HG03108 (cell line): ENCODE results near the gene NUSAP1.
A peak's percentile ranks its signal among the peaks of the same experiment; 100 is the strongest.
"Not testable (repeated sequence)": the region's sequence is repeated elsewhere in the genome, so short reads cannot be mapped to it uniquely, and the experiment has no call there.

Source experiments
- ATAC-seq: cut with Tn5 transposase; IDR thresholded peaks from one replicate; pipeline ENCODE4 v1.9.1; 2021; ENCODE audit warnings: moderate library complexity; ENCODE audit not compliant: unreplicated experiment

Gene NUSAP1

GRCh38 chr15:41332194-41333025 lies at the start of gene NUSAP1, which contains the start of gene OIP5:
NUSAP1 (plus strand) TSS chr15:41332881; CDS start chr15:41332958, 77 bp downstream.
OIP5 (minus strand) TSS chr15:41332591; CDS start chr15:41332561, 30 bp downstream.
- peak; percentile 90 for ATAC-seq

GRCh38 chr15:41282980-41283652 lies 49.6 kb upstream of the NUSAP1 start:
- not testable (repeated sequence) for ATAC-seq

- peak; percentile 92 for ATAC-seq
Observed at GRCh38 chr15:41283653-41284426, 48.8 kb upstream of the NUSAP1 start.

GRCh38 chr15:41284427-41285177 lies 48.1 kb upstream of the NUSAP1 start:
- ATAC-seq: no peak

GRCh38 chr15:41285285-41285684 lies 47.4 kb upstream of the NUSAP1 start:
- no peak for ATAC-seq

DNA sequence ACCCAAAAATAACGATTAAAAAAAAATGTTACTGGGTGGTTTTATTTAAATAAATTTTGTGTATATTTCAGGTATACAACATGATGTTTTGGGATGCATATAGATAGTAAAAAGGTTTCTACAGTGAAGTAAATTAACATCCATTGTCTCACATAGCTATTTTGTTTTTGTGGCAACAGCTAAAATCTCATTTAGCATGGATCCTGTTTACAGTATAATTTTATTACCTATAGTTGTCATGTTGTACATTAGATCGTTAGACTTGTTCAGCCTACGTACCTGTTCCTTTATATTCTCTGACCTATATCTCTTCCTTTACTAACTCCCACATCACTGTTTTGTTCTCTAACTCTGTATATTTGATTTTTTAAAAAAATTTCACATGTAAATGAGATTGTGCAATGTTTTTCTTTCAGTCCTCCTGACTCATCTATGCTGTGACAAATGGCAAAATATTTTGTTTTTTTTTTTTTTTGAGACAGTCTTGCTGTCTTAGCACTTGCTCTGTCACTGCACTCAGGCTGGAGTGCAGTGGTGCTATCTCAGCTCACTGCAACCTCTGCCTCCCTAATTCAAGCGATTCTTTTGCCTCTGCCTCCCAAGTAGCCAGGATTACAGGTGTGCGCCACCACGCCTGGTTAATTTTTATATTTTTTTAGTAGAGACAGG lies 45.9 kb upstream of the NUSAP1 start:
- ATAC-seq: no peak

- ATAC-seq: no peak
Observed at GRCh38 chr15:41288464-41288863, 44.2 kb upstream of the NUSAP1 start.

DNA sequence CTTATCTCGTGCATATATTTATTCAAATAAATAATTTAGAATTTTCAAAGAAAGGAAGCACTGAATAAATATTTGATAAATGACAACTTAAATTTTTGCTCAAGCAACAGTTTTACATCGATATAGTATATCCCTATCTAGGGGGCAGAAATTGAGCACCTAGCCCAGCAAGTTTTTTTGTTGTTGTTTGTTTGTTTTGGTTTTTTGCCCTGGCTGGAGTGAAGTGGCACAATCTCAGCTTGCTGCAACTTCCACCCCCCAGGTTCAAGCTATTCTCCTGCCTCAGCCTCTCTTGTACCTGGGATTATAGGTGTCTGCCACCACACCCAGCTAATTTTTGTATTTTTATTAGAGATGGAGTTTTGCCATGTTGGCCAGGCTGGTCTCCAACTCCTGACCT lies 42.7 kb upstream of the NUSAP1 start:
- ATAC-seq: no peak

DNA sequence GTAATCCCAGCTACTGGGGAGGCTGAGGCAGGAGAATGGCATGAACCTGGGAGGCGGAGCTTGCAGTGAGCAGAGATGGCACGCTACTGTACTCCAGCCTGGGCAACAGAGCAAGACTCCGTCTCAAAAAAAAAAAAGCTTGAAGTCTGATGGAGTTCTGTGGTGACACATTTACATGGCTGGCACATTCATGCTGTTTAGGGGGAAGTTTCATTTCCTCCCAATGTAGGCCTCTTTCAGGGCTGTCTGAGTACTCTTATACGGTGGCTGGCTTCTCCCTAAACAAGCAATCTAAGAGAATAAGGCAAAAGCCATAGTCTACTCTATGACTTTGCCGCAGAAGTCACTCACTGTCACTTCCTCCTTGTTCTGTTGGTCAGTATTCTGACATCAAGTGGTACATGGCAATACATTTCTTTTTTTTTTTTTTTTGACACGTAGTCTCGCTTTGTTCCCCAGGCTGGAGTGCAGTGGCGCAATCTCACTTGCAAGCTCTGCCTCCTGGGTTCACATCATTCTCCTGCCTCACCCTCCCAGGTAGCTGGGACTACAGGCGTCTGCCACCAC lies 41.5 kb upstream of the NUSAP1 start:
- ATAC-seq: peak; percentile 78

DNA sequence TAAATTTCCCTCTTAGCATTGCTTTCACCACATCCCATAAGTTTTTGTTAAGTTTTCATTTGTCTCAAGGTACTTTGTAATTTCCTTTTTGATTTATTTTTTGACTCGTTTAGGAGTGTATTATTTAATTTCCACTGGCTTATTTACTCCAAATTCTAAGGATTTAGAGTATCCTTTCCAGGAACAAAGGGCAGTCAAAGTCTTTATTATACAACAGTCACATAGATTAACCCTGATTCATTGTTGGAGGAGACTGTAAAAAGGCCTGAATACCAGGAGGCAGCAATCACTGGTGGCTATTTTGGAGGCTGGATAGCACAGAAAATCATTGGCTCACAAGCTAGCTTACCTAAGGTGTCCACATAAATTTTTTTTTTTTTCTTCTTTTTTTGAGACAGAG lies 40.2 kb upstream of the NUSAP1 start:
- no peak for ATAC-seq

DNA sequence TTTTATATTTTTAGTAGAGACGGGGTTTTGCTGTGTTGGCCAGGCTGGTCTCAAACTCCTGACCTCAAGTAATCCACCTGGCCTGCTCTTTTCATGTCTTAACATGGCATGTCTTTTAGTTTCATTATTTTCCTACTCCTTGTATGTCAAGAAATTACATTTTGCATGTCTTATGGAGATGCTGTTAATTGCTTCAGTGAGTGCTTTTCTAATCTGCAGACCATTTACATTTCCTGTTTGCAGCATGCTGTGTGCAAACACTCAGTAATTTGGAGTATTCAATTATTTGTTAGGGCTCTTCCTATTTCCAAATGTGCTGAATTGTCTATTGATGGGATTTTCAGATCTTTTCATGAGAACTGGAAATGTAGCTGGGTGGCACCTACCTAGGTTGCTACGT lies 31.5 kb upstream of the NUSAP1 start:
- ATAC-seq: not testable (repeated sequence)

DNA sequence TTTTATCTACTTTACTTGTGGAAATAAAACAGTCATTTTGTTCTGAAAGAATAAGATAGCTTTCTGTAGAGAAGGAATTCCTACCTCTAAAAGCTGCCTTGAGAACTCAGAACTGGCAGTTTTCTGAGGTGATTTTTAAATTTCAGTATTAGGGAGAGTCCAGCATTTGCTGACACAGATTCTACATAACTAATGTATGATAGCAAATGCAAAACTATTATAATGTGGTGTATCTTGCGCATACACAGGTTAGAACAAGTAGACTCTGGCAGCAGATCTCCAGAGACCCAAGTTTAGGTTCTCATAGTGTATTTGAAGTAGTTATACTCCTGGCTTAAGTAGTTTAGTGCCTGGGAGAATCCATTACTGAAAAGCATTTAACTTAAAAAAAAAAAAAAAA lies 31.1 kb upstream of the NUSAP1 start:
- ATAC-seq: no peak

DNA sequence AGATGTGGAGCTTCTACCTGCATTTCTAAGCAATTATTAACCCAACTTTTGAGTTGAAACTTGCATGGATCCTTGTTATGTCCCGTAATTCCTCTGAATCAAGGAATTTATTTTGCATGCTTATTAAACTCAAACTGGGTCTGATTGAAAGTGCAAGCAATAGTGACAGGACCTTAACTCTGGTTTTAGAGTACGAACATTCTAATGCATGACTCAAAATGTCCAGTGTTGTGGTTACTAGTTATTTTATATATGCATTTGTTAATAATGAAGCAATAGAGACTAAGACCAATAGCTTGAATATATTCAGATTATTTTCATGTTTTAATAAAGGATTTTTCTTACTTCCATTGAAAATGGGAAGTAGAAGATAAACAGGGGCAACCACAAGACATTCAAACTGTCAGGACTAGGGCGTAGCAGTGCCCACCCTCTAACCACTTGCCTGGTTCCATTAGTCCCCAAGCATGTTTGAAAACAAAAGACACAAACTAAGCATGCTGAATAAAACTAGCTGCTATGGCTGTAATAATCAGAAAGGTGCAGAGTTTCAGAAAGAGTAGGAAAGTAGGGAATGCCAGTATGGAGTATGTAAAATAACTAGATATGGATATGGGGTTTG lies 28.4 kb upstream of the NUSAP1 start:
- ATAC-seq: no peak

DNA sequence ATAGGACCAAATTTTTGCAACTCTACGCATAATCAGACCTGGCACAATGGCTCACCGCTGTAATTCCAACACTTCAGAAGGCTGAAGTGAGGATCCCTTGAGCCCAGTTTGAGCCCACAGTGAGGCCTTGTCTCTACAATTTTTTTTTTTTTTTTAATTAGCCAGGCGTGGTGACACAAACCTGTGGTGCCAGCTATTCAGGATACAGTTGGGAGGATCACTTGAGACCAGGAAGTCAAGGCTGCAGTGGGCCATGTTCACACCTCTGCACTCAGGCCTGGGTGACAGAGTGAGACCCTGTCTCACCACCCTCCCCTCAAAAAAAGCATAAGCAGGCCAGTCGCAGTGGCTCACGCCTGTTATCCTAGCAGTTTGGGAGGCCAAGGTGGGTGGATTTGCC lies 25.0 kb upstream of the NUSAP1 start:
- no peak for ATAC-seq

- no peak for ATAC-seq
Observed at GRCh38 chr15:41309226-41309905, 23.3 kb upstream of the NUSAP1 start.

- ATAC-seq: not testable (repeated sequence)
Observed at GRCh38 chr15:41320805-41321330, 11.8 kb upstream of the NUSAP1 start.

- ATAC-seq: no peak
Observed at GRCh38 chr15:41323611-41324010, 9.1 kb upstream of the NUSAP1 start.

DNA sequence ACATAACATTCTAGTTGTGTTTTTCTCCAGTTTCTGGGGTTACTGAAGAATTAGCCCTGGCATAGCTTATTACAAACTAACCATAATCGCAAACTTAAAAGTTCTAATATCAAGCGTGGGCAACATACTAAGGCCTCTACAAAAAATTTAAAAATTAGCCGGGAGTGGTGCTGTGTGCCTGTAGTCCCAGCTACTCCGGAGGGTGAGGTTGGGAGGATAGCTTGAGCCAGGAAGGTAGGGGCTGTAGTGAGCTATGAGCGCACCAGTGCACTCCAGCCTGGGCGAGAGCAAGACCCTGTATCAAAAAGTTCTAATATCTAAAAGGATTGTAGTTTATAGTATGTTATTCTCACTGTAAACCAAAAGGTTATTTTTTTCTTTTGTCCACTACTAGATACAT lies 1.4 kb upstream of the NUSAP1 start:
- no peak for ATAC-seq

DNA sequence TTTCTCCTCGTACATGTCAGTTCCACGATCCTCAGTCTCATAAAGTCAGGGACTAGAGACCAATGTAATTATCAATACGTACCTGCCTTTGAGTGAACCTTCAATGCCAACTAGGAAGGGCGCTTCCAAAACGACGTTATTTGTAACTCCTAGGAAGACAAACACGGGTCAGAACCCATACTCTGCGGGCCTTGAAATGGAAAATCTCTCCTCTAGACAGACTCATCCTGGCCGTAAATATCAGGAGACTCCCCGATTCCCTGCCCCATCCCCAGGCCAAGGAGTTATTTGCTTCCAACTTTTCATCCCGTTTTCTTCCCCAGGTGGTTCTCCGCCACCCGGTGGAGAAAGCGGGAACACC lies 868 bp upstream of the NUSAP1 start:
- ATAC-seq: no peak
